ENCODE results near the gene EYS.
"Not testable (repeated sequence)": the region's sequence is repeated elsewhere in the genome, so short reads cannot be mapped to it uniquely, and the experiment has no call there.

The EYS gene

DNA sequence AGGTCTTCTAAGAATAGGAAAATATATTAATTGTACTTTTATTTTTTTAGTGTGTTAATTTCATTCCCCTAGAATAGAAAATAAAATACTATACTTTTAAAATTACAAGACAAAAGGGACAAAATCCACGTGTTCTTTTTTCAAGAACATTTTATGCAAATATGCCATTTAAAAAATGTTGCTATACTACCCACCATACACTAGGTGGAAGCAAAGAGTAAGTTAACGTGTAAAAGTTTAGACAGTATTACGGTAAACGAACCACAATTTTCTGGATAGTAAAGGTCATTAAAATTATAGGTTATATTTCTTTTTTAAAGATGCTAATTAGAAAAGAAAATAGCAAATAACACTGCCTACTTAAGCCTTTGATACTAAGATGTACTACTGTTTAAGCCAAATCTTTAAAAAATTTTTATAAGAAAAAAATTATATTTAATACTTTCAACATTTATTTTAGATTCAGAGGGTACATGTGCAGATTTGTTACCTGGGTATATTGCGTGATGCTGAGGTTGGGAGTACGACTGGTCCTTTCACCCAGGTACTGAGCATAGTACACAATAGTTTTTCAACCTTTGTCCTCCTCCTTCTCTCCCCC, 1783.8 kb downstream of the EYS start:
- DNase-seq: no peak

DNA sequence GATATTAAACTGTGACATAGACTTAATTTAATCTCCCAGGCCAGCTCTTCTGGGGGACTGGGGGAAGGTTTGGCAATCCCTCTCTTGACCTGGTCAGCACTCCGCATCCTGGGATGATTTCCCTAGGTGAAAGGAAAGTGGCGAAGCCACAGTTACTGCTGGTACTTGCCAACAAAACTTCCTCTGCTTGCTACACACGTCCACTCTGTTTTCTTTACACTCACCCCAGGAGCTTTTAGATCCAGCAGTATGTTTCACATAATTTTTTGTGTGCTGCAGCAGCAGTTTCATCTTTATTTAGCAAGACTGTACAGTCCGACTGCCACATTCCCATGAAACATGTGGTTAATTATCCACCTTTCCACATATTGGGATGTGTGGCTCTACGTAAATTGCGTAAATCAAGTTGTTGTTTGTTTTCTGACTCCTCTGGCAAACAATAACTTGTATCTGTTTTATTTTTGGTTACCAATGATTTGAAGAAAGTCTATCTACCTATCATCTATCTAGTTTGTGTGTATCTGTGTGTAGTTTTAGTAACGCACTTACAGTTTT, 1787.4 kb downstream of the EYS start:
- DNase-seq: no peak

DNA sequence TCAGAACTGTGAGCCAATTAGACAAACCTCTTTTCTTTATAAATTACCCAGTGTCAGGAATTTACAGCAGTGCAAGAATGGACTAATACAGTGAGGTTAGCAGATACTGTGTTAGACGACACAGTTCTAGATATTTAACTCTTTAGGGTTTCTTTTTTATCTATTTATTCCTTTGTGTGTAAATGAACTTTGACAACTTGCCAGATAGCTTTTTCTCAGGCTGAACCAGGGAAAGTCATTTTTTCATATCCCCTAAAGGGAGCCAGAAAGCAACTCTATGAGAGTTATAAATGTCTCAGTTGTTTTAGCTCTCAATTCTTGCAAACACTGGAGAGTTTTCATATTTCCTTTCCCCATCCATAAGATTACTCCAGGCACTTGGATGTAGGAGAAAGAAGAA, 1794.1 kb downstream of the EYS start:
- no peak for DNase-seq

DNA sequence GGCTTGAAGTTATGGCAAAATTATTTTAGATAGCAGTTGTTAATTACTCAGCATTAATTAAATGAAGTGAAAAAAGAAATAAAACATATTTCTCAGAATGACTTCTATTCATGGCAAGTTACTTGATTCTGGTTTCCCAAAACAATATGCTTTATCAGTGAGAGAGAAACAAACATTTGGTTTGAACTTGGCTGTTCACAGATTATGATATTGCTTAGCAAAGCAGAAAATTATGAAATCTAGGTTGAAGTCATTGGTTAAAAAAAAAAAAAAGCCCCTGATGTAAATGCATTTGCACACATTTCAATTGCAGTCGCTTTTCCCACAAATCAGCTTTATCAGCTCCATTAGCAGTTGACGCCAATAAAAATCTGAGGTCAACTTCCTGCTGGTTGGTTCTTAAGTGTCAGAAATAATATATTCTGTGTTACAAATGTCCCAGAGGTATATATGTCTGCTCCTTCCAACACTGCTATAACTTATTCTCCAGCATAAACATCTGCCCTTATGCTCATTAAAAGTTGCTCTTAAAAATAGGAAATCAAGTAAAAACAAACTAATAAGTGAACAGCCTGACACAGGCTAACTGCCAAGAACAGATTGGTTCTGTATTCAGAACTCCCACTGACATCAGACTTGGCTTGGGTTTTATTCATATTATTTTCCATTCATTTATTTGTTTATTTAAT, 1796.0 kb downstream of the EYS start:
- no peak for DNase-seq

DNA sequence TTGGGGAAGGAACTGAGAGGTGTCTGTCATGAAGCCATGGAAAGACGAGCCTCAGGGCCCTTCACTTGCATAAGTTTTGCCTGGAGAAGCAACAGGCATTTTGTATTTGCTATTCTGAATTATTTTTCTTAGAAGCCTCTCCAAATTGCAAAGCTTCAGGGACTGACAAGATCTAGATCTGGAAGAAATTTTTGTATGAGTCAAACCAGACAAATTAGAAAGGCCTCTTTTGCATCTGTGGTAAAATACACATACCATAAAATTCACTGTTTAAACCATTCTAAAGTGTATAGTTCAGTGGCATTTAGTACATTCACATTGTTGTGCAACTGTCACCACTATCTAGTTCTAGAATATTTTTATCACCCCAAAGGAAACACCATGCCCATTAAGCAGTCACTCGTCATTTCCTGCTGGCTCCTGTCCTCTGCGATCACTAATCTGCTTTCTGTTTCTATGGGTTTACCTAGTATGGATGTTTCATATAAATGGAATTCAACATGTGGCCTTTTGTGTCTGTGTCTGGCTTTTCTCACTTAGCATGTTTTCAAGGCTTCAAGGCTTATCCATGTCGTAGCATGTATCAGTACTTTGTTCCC, 1802.3 kb downstream of the EYS start:
- DNase-seq: no peak

DNA sequence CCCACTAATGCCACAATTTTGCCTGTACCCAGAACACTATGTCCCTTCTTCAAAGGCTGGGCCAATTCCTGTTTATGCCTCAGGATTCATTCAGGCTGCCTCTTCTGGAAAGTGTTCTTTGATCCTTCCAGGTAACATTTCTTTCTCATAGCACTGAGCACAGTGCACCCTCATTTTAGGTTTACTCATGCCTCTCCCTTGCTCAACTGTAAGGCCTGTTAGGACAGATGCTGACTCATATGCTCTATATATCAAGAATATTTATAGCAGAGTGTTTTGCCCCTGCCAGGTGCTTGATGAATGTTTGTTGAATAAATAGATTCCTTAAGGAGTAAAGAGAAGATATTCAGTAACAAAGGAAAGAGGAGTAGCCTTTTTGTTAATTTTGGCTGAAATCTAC, 1807.5 kb downstream of the EYS start:
- DNase-seq: no peak

DNA sequence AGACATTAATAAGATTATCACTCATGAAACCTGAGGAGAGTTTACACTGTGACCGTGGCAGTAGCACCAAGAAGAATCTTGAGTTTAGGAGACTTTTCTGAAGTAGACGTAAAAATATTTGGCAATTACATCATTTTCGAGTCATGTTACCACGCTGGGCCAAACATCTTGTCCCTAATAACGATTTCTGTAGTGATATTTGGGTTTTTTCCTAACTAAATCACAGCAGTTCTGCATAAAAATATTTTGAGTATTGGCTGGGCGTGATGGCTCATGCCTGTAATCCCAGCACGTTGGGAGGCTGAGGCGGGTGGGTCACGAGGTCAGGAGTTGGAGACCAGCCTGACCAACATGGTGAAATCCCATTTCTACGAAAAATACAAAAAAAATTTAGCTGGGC, 1809.1 kb downstream of the EYS start:
- DNase-seq: no peak

DNA sequence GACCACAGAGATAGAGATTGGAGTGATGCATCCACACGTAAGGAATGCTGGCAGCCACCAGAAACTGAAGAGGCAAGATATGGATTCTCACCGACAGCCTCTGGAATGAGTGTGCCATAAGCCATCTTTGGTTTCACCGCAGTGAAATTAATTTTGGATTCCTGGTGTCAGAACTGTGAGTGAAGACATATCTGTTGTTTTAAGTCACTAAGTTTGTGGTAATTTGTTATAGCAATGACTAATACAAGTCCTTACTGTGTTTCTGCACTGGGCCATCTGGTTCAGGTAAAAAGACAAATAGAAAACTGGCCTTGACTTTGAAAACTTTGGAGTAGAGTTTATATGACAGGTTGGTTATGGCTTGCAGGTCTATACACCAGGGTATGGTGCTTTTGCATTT, 1809.6 kb downstream of the EYS start:
- DNase-seq: no peak

DNA sequence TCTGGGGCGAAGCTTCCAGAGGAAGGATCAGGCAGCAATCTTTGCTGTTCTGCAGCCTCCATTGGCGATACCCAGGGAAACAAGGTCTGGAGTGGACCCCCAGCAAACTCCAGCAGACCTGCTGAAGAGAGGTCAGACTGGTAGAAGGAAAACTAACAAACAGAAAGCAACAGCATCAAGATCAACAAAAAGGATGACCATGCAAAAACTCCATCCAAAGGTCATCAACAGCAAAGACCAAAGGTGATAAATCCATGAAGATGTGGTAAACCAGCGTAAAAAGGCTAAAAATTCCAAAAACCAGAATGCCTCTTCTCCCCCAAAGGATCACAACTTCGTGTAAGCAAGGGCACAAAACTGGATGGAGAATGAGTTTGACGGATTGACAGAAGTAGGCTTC, 1818.6 kb downstream of the EYS start:
- DNase-seq: no peak

DNA sequence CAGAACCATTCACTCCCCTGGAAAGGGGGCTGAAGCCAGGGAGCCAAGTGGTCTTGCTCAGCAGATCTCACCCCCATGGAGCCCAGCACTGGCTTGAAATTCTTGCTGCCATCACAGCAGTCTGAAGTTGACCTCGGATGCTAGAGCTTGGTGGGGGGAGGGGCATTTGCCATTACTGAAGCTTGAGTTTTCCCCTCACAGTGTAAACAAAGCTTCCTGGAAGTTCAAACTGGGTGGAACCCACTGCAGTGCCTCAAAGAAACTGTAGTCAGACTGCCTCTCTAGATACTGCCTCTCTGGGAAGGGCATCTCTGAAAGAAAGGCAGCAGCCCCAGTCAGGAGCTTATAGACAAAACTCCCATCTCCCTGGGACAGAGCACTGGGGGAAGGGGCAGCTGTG, 1819.2 kb downstream of the EYS start:
- not testable (repeated sequence) for DNase-seq

DNA sequence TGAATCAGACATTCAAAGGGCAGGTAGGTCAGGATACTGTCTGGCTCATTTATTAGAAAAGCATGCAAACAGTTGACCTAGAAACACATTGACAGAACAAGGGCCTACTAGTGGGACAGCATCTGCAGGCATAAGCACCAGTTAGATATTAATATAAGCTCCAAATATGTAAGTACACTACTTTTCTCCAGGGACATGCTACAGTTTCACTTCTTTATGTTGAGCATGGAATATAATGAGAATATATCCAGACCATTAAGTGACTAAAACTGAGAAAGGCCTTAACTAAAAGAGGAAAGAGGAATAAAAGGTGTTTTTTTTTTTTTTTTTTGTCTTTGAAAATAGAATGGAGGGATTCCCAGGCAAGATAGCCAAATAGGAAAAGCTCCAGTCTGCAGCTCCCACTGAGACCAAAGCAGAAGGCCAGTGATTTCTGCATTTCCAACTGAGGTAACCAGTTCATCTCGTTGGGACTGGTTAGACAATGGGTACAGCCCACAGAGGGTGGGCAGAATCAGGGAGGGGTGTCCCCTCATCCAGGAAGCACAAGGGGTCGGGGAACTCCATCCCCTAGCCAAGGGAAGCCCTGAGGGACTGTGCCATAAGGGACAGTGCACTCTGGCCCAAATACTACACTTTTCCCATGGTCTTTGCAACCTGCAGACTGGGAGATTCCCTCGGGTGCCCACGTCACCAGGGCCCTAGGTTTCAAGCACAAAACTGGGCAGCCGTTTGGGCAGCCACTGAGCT, 1819.8 kb downstream of the EYS start:
- no peak for DNase-seq

DNA sequence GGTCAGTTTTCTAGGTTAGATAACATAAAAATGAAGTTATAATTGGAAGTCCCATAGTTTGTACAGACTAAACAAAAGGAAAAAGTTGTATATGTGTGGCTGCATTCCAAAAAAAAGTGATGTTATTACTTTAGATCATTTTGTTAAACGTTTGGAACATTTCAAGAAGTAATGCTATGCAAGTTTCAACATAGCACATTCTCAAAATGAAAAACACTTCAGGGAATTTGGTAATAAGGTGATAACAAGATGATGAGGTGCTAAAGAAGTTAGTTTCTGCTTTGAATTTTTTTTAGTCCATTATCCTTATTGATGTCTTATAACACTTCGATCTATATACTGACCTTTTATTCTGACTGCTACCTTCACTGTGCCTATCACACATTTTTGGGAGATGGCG, 1820.7 kb downstream of the EYS start:
- DNase-seq: no peak

DNA sequence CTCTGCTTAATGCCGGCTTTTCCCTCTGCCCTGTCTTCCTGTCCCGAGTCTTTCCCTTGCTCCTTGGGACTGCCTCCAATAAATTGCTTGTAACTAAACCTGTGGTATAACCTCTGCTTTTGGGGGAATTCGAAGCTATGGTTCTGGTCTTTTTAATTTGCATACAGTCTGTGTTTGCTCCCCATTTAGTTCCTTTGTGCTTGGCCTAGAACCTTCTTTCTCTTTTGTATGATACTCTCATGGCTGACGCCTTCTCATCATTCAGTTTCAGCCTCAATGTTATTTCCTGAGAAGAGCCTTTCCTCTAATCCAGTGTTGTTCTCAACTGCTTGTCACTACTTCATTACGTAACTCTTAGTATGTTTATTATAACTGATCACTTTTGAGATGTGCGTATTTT, 1823.4 kb downstream of the EYS start:
- no peak for DNase-seq

DNA sequence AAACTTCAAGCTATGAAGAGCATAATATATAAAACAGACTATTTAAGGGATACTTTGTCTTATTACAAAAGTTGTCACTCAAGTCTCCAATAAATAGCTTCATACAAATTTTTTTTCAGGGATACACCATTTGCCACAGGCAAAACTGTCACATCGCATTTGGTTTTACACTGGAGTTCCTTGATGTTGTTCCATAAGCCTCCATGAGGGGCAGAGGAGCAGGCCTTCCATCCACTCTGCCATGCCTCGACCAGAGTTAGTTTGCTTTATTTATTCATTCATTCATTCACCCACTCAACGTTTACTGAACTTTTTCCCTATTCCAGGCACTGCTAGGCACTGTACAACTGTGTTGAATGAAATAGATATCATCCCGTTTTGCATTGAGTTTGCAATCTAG, 1824.8 kb downstream of the EYS start:
- no peak for DNase-seq

DNA sequence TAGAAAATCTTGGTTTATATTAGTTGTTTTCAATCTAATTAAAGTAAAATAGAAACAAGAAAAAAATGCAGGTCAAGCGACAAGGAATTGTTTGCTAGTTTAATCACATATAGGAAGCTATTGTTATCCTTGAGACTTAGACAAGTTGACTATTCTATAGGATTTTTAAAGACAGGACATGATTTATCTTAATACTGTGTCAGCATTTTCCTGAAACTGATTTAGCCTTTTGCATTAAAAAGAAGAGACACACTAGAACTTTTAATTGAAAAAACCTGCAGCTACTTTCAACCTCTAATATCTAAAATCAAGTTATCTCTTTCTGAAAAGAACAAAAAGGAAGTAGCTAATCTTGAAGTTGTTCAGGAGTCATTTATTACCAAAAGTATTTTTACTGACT, 1825.2 kb downstream of the EYS start:
- DNase-seq: no peak

DNA sequence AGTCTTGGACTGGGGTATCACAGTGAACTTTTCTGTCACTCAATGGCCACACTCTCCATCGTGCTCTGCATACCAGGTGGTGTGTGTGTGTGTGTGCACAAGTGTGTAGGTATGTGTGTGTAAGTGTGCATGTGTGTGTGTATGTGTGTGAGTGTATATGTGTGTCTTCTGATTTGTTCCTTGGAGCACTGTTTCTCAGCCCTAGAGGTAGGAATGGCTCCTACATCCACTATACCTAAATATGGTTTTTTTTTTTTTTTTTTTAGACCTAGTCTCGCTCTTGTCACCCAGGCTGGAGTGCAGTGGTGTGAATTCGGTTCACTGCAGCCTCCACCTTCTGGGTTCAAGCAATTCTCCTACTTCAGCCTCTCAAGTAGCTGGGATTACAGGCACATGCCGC, 1834.8 kb downstream of the EYS start:
- no peak for DNase-seq

DNA sequence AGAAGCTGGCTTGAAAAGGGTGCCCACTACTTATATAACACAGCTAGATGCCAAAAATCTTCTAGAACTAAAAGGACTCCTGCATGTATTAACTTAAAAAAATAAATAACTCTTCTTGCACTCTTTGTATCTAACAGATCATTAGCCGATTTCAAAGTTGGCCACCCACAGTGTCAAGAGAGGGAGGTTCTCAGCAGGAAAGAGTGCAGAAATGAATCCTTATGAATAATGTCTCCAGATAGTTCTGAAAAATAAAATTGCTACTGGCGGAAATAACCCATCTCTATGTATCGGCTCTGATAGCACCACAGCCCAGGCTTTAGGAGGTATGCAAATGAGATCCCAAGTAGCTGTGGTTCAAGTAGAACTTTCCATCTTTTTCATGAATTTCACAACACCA, 1838.7 kb downstream of the EYS start:
- DNase-seq: no peak

DNA sequence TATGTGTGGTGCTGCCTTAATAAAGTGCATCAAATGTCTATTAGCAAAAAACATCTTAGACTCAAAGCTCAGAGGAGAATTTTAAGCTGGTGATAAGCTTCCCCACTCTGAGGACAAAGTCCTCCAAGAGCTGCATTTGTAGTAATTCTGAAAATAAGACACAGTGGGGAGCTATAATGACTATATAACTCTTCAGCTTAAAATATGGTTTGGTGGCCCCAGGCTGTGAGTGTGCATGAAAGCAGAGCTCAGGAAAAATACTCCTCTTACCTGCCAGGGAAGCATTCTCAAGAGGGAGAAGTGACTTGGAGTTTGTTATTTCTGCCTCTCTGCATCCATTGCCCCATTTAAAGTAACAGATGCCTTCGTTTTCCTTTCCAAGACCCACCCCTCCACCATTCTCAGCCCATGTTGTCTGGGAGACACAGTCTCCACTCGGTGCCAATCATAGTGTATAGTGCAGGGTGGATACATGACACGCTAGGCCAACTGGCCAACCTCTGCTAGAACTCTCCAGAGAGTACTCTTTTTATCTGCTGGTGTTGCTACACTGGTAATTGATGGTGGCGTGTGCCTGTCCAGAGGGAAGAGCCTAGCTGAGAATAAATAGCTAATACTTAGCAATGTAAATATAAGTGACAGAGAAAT, 1842.2 kb downstream of the EYS start:
- DNase-seq: no peak

DNA sequence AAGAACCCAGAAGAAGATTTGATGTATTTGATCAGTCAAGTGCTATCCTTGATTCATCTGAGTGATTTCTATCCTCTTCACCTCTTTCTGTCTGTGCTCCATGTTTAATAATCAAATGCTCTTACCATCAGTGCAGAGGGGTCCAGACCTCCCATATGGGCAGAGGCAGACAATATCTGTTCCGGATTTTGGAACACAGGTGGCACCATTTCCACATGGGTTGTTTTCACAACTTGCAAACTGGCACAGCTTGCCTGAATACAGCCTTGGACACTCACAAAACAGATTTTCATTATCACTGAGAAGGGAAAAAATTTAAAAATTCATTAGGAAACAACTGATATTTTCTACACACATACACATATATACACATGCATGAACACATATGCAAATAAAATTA, 1843.0 kb downstream of the EYS start:
- no peak for DNase-seq

DNA sequence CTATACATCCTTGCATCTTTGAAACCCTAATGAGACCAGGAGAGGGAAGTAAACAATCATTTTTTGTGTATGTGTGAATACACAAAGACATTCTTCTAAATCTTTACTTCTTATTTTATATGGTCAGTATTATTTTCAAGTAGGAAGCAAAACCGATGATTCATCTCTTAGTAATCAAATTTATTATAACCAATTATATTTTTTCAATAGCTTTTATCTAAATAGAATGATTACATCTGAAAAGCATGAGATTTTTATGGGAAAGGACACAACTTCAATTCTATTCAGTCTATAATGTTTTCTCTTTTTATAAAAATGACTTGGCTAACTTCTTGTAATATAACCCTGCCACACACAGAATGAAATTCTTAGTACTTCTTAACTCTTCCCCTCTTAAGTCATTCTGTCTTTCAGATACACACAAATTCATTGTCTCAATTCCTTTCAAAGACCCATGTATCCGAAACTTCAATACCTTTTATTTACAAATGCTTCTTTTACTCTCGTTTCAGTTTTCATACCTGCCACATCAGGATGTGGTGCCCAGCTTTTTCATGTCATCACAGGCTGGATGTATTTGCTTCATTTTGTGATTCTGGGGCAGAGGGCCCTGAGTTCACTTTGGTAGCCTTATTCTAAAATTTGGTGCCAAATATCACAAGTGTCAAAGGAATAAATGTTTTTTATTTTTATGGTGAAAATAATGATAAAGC, 1844.4 kb downstream of the EYS start:
- DNase-seq: no peak

DNA sequence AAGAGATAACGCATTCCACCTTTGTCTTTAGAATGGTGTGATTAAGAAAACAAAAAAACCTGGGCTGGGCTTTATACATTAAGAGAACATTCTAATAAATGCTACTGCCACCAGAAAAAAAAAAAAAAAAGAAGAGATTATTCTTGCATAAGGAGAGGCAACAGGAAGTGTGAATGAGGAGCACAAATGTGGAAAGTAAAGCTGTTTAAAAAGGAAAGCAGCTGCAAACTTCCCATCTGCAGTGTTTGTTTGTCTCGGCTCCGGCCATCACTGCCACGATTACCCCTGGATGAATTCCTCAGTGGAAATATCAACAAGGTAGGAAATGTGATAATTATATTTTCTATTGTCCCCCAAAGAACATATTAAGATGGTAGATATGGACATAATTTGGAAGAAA, 1847.5 kb downstream of the EYS start:
- DNase-seq: no peak

All from anterior cingulate cortex (tissue), 58 donors.